Measurements from ENCODE around the gene C22orf39. TPM values are rescaled to one million over a fixed set of nuclear protein-coding genes. Genes with fewer than 3 reads are reported as not detected.

Gene C22orf39
- total RNA-seq, 1 experiment from 2014 or later, result 15.1 TPM

DNA sequence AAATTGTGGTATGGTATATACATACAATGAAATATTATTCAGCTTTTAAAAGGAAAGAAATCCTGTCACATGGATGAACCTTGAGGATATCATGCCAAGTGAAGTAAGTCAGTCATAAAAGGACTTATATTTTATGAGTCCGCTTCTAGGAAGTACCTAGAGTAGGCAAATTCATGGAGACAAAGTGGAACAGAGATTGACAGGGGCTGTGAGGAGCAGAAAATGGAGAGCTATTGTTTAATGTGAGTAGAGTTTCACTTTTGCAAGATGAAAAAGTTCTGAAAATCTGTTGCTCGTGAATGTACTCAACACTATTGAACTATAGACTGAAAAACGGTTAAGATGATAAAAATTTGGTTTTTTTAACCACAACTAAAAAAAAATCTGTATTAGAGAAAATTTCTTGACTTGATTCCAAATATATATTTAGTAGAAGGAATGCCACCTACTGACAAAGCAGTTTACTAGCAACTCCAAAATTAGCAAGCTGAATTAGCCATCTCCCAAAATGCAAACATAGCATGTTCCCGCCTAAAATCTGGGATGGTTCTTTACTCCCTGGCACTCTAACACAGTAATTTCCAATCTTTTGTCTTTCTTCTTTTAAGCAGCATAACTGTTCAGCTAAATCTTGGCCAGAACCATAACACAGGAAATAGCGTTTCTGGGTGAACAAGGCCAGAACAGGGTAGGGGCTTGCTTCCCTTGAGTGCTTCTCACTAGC, 30.0 kb upstream of the C22orf39 start:
- DNase-seq (ENCODE audit: low spot score), result no peak

DNA sequence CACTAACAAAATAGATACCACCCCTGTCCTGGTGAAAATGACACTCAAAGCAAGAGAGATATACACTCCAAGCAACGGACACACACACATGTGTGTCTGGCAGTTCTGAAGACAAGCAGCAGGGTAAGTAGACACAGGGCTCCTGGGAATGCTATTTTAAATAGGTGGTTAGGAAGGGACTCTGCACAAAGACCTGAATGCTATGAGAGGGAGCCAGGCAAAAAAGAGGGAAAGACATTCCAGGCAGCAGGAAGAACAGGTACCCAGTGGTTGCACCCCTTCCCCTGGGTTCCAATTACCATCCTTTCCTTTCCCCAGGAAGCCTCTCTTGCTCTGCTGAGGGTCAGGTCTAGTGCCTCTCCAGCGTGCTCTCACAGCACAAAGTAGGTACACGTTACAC, 28.5 kb upstream of the C22orf39 start:
- DNase-seq (ENCODE audit: low spot score), result no peak

DNA sequence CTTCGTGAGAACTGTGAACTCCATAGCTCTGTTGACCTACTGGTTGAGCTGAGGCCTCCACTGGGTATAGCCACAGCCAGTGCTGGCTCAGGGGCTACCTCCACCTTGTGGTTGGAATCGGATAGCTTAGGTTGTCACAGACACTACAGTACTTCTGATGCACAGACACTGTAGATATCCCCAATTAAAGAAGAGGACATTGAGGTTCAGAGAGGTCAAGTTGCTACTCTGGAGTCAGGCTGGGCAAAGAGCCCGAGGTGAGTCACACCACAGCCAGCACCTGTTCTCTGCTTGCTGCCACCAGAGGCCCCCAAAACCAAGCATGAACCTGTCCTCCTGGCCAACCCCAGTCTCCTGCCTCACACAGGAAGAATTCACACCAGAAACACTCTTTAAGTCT, 26.1 kb upstream of the C22orf39 start:
- DNase-seq (ENCODE audit: low spot score), result peak; percentile 29

DNA sequence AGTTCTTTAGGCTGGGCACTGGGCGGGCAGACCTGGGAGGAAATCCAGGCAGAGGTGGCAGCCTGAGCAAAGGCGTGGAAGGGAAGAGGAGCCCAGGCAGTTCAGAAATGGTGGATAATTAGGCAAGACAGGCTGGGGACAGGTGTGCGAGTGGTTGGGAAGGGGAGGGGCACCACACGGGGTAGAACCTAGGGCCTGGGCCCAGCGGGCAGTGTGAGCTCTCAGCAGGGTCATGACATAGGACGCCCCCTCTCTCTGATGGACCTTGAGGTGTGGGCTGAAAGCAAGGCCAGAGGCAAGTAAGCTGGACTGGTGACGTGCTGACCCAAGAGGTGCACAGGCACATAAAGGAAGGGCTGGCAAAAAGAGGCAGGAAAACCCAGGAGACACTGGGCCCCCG, 24.7 kb upstream of the C22orf39 start:
- DNase-seq (ENCODE audit: low spot score), result no peak

DNA sequence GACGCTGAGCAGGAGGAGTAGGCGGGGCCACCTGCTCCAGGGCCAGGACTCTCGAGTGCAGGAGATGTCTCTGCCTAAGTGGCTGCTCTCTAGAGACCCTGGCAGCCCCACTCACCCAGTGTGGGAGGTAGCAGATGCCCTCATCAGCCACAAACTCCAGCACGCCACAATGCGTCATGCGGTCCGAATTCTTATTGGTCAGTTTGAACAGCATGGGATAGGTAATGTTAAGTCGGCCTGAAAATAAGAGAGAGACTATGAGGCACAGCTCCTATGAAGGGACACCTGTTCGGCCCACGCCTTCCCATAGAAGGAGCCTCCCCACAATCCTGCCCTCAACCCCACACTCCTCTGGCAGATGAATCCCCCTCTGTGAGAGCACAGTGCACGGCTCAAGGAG, 24.1 kb upstream of the C22orf39 start:
- DNase-seq (ENCODE audit: low spot score), result no peak

DNA sequence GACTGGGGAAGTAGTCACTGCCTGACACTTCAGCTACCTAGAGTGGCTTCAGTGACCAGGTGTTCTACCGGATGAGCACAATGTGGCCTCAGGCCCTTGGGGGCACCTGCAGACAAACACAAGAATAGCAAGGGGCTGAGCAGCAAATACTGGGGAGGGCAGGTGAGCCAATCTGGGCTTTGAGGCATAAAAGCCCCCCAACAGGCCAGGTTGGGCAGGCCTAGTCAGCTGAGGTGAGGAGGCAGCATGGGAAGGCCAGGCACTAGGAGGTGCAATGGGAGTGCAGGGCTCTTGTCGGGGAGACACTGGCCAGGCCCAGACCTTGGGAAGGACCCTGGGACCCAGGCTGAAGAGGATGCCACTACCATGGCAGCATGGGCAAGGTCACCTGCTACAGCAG, 22.5 kb upstream of the C22orf39 start:
- no peak for DNase-seq (ENCODE audit: low spot score)

DNA sequence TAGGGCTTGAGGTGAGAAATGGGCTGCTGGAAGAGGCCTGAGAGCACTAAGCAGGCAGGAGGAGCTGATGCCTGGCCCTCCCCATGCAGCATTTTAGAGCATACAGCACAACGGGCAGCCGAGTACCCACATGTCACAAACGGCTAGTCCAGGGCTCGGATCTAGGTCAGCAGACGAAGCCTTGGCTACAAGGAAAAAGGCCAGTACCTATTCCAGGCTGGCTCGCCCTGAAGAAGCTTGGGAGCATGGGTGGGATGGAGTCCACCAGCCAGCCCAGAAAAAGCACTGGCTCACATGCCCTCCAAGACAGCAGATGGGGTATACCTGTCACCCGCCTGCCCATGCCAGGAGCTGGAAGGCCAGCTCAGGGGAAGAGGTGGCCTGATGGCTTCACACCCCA, 21.9 kb upstream of the C22orf39 start:
- no peak for DNase-seq (ENCODE audit: low spot score)

DNA sequence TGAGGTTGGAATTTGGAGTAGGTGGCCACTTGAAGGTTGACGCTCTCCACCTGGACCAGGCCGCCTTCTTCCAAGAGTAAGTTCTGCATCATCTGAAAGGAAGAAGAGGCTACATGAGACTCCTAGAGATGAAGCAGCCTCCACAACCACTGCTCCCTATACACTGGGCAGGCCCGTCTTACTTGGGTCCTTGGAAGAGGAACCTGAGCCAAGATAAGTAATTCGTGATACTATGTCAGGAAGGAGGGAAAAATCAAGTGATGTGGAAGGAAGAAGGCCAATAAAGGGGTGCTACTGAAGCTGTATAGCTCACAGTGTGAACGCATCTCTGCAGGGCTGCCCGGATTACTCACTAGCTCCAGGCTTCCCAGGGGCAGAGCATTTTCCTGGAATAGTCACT, 20.4 kb upstream of the C22orf39 start:
- DNase-seq (ENCODE audit: low spot score), result no peak

DNA sequence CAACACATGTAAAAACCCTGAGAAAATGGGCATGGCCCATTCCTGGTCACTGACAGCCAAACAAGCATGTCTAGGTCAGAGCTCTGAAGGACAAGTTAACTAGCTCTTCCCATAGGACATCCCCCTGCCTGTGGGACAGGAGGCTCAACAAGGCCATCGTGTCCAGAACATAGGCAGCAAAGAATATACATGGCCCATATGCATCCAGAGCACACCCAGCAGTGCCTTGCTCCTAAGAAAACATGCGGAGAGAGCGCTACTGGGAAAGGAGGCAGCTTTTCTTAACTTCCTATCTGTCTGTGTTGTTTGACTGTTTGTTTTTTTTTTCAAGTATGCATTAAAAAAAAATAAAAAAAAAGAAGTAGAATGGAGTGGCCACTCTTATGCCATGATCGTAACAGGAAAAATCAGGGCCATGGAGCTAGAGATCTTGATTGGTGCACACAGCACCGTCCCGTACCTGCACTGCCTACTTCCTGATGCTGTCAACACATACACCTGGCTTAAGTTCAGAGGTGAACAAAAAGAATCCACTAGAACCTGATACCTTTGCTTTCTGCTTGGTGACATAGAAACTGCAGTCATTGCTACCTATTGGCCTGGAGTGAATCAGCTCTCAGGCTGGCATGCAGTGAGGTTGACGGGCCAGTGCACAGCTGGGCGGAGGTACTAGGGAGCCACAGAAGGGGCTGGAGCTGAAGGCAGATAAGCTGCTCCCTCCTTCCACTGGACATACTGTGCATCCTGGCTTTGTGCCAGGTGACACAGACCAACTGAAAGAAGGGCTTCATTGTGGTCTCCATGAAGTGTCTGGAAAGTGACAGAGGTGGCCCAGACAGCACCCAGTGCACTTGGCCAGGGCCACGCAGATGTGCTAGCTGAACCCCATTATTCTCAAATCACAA, 19.6 kb upstream of the C22orf39 start:
- DNase-seq (ENCODE audit: low spot score), result no peak

DNA sequence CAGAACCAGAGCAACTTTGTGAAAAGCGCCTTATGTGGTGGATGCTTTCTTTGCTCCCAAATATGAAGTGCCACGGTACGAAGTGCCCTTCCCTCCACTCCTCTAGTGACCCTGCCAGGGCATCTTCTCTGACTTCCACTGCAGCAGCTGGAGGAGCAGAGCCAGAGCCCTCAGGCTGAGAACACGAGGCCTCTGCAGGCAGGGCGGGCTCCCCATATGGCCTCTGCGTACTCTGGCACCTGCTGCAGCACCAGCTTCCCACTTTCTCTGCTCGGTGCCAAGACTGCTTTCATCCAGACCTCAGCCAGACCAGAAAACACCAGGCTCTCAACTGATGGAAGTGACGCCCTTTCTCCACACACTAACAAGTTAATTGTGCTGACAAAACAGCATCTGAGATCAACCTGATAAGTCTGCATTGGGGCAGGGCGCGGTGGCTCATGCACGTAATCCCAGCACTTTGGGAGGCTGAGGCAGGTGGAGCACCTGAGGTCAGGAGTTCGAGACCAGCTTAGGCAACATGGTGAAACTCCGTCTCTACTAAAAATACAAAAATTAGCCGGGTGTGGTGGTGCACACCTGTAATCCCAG, 18.7 kb upstream of the C22orf39 start:
- DNase-seq (ENCODE audit: low spot score), result no peak

DNA sequence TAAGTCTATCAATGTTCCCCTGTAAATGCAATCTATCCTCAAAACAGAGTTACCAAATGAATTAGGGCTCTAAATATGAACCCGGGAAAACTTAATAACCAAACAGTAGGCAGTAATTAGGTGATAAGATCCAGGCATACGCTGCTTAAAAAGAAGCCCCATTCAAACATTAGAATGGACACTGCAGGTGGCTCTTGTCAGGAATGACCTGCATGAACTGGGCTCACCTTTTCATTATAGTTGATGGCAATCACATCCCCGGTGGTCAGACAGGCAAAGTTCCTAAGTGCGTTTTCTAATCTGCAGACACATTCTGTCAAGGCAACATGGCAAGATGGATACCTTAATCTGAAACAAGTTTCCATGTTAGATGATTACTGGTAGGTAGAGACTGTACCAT, 17.5 kb upstream of the C22orf39 start:
- no peak for DNase-seq (ENCODE audit: low spot score)

DNA sequence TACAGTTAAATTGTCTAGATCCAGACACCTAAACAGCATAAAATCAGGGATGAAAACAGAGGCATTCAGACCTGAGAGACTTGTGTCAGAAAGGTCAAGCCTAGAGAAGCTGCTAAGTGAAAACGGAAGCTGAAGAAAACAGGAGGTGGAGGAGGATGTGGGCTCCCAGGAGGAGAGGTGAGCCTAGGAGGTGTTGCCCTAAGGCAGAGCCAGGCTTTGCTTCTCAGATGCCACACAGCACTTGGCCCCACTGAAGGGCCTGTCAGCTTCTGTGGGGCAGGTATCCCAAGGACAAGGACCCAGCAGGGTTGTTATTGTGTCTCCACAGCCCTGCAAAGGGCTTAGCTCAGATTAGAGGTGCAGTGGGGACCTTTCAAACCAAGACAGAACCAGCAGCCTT, 17.0 kb upstream of the C22orf39 start:
- no peak for DNase-seq (ENCODE audit: low spot score)

DNA sequence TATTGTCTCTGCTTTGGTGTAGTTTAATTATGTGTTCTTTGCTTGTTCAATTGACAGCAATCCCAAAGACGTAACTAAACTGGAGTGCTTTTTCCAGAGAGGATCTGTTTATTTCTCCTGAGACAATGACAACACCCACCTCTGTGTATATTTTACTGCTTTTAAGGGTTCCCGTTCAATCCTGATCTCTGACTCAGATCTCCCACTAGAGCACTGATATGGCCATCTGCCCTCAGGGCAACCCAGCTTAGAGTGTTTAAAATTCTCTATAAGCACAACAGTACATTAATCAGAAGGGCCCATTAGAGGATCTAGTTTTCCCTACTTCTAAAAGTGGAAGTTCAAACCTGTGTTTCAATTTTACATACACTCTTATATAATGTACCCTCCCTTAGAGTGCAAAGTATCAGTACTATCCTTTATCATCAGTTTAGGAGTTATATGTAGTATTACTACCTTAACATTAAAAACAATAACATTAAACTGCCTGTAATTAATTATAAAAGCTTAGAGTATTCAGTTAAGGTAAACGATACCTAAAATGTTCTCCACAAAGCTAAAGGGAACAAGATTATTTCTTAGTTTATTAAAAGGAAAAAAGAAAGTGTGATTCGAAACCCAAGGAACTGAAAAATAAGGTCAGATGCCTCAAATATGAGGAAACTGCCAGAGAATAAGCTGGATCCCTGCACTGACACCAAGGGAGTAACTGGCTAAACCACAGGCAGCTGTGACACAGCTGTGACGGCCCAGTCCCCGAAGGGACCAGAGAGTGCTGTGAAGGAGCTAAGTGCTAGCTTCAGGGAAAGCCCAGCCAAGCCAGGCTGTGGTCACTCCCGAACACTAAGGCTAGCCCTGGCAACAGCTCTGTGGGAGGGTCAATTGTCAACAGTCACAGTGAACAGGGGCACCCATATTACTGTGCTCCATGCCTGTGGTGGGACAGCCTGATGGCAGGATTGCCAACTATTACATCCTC, 16.3 kb upstream of the C22orf39 start:
- DNase-seq (ENCODE audit: low spot score), result no peak

DNA sequence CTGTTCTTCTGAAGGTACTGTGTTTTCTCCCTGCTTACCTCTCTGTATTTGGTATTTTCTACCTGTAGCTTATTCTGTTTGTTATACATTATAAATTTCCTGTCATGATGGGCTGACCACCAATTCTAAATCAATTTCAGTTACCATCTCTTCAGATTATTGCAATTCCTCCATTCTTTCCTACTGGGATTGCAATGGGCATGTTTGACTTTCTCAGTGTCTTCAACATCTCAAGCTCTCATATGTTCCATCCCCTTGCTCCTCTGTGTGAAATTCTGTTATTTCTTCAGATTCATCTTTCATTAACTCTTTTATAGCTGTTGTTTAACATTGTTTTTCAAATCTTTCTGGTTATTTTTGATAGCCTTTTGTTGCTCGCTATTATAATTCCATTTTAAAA, 15.5 kb upstream of the C22orf39 start:
- no peak for DNase-seq (ENCODE audit: low spot score)

DNA sequence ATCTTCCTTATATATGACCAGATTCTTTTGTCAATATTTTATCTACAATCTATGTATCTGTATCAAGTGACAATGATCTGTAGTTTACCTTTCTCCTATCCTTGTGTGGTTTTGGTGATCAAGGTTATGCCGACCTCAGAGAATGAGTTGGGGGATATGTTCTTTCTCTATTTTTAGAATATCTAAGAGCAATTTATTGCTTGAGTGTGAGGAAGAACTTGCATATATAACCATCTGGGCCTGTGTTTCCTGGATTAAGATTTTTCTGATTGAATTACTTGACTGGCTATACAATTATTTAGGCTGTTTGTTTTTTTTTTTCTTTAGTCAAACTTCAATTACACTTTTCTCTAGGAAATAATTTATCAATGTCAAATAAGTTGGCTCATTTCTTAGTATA, 14.0 kb upstream of the C22orf39 start:
- DNase-seq (ENCODE audit: low spot score), result no peak

DNA sequence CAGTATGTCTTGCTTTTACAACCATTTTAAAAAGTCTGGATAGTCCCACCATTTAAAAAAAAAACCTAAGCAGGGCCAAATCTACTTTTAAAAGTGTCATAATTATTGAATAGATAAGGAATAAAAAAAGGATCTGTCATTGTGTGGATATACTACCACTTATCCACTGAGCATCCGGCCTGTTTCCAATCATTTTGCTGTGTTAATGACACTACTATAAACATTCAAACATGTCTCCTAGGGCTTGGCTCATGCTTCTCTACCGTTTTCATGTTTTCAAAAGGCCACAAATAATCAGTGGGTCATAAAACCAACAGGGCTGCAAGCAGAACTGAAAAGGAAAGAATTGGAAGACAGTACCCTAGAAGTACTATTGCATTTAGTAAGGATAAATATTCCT, 12.5 kb upstream of the C22orf39 start:
- DNase-seq (ENCODE audit: low spot score), result no peak

DNA sequence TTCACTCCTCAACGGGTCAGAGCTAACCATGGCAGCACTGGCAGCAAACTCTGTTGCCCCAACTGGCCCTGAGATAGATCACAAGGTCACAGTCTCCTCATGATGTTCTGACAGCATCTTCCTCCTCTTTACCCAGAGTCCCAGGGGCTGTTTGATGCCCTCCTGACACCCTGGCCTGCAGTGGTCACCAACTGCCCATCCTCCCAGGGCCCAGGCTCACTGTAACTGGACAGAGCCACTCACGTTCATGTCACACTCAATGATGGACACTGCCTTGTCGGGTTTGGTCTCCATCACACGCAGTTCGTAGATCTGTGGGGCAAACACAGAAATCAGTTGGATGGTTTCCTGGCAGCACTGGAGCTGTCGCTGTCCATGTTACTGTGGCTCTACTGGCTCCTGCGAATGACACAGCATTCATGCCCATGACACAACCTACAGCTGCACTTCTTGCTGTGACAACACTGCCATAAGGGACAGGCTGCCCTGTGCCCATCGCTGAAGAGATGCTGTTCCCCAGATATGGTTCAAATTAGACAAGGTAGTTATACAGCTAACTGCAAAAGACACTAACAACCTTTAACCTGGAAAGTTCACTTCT, 10.4 kb upstream of the C22orf39 start:
- DNase-seq (ENCODE audit: low spot score), result no peak

DNA sequence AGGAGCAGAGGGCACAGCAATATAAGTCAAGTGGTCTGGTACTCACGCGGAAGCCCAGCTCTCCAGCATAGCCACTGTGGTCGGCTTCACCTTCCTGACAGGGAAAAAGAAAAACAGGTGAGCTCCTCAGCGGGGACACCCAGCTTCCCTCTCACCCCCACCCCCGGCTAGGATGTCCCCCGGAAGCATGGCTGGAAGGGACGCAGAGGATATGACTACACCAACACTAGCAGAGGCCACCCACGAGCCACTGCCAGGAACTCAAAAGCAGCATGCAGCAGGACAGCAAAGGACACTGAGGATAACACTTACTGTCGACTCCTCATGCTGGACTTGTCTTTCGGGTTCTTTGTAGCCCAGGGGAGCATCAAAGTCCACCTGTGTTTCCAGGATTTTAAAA, 9.0 kb upstream of the C22orf39 start:
- no peak for DNase-seq (ENCODE audit: low spot score)

DNA sequence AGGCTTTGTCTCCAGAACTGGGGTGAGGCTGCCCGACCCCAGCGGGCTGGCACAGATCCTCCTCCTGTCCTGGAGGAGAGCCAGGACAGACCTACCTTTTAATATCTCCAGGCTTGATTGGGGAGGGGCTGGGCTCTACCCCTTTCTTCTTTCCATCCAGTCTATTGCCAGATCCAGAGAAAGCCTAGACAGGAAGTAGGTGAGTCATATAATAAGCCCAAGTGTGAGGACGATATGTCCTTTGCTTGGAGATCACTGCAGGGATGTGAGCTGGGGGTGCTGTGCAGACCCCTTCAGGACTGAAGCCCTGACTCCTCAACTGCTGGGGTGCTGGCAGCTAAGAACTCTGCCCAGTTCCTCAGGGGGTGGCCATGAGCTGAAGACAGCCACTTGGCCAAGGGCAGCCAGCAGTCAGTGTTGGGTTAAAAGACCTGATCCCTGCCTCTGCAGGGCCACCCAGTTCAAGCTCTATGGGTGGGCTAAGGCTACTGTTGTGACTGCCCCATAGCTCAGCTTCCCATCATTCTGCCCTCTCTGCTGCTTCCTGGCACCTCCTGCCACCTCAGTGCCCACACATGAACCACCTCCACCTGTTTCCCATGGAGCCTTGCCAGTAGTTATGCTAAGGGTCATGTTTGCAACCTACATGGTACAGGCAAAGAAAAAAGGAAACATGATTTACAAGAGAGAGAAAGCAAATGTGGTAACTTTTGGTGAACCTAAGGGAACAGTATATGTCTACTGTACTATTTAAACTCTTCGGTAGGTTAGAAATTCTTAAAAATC, 8.3 kb upstream of the C22orf39 start:
- DNase-seq (ENCODE audit: low spot score), result no peak

DNA sequence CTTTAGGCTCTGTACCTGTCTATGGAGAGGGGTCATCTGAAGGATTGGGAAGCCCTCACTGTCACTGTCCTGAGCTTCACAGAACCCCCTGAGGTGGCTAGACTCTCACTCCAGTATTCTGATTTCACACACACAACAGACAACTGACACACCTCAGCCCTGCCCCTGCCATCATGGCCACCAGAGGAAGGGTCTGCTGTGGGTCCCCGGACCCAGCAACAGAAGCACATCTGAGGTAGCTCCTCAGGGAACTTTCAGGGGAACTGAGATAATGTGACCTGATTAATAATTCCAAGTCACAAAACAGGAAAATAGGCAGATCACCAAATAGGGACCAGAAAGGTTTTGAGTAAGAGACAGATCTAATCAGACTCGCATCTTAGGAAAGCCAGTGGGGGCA, 7.5 kb upstream of the C22orf39 start:
- DNase-seq (ENCODE audit: low spot score), result no peak
